GM23248 (cell line): Measurements from ENCODE around the gene LCT. TPM values are rescaled to one million over a fixed set of nuclear protein-coding genes. Genes with fewer than 3 reads are reported as not detected.
A peak's percentile ranks its signal among the peaks of the same experiment; 100 is the strongest.
"Not testable (repeated sequence)": the region's sequence is repeated elsewhere in the genome, so short reads cannot be mapped to it uniquely, and the experiment has no call there.

ENCODE experiments used
- DNase-seq: peaks from one replicate; pipeline ENCODE4 v3.0.0-alpha.2; 2015
- H2AFZ ChIP-seq: fragments of 200-600 bp; sonication (generic); 2 replicates; pipeline ENCODE4 v1.6.1; 2016; ENCODE audit warnings: antibody characterized with exemption
- H3F3A ChIP-seq: fragments of 200-600 bp; sonication (generic); 2 replicates; pipeline ENCODE4 v1.6.1; 2016; ENCODE audit warnings: mild to moderate bottlenecking, antibody characterized with exemption, mixed run types; ENCODE audit not compliant: insufficient read depth
- H3K27ac ChIP-seq: fragments of 200-600 bp; sonication (generic); 2 replicates; pipeline ENCODE4 v1.5.1; 2016; ENCODE audit warnings: mild to moderate bottlenecking
- H3K27me3 ChIP-seq: fragments of 200-600 bp; sonication (generic); replicated peaks from 2 replicates; pipeline ENCODE4 v1.6.1; 2016; ENCODE audit warnings: mild to moderate bottlenecking; ENCODE audit not compliant: insufficient read depth
- H3K36me3 ChIP-seq: fragments of 200-600 bp; sonication (generic); 2 replicates; pipeline ENCODE4 v1.6.1; 2016; ENCODE audit warnings: low read depth, mild to moderate bottlenecking
- H3K4me1 ChIP-seq: fragments of 200-600 bp; sonication (generic); 2 replicates; pipeline ENCODE4 v1.6.1; 2016; ENCODE audit warnings: mild to moderate bottlenecking; ENCODE audit not compliant: insufficient read depth
- H3K4me2 ChIP-seq: fragments of 200-600 bp; sonication (generic); one replicate; pipeline ENCODE4 v1.6.1; 2016; ENCODE audit warnings: mild to moderate bottlenecking; ENCODE audit not compliant: unreplicated experiment
- H3K4me3 ChIP-seq: fragments of 200-600 bp; sonication (generic); 2 replicates; pipeline ENCODE4 v1.5.1; 2016; ENCODE audit warnings: mild to moderate bottlenecking
- H3K79me2 ChIP-seq: fragments of 200-600 bp; sonication (generic); 2 replicates; pipeline ENCODE4 v1.6.1; 2016; ENCODE audit warnings: mild to moderate bottlenecking; ENCODE audit not compliant: insufficient read depth
- H3K9ac ChIP-seq: fragments of 200-600 bp; sonication (generic); 2 replicates; pipeline ENCODE4 v1.6.1; 2016; ENCODE audit warnings: mild to moderate bottlenecking
- H3K9me2 ChIP-seq: fragments of 200-600 bp; sonication (generic); 2 replicates; pipeline ENCODE4 v1.6.1; 2016; ENCODE audit warnings: mixed run types, mild to moderate bottlenecking, moderate library complexity; ENCODE audit not compliant: insufficient read depth
- H3K9me3 ChIP-seq: fragments of 200-600 bp; sonication (generic); one replicate; pipeline ENCODE4 v1.6.1; 2017; ENCODE audit warnings: low read depth
- H4K20me1 ChIP-seq: fragments of 200-600 bp; sonication (generic); 2 replicates; pipeline ENCODE4 v1.6.0; 2016; ENCODE audit not compliant: insufficient read depth
- EZH2 ChIP-seq: fragments of 200-600 bp; sonication (generic); IDR thresholded peaks from 2 replicates; pipeline ENCODE4 v1.6.1; 2018; ENCODE audit warnings: antibody characterized with exemption, mild to moderate bottlenecking; ENCODE audit not compliant: insufficient read depth, poor library complexity, severe bottlenecking
- EZH2phosphoT487 ChIP-seq: fragments of 200-600 bp; sonication (generic); IDR thresholded peaks from 2 replicates; pipeline ENCODE4 v1.6.1; 2018; ENCODE audit warnings: antibody characterized with exemption, moderate library complexity, mild to moderate bottlenecking, low read depth; ENCODE audit not compliant: insufficient read depth
- WGBS, 2 experiments: methylation state at CpG; one replicate each; pipeline ENCODE4 v1.1.6; 2015 to 2017; ENCODE audit warnings: low lambda C conversion rate in 2 of 2, low coverage in 1 of 2; ENCODE audit errors: missing lambda C conversion rate in 2 of 2; 5-methylcytosine and 5-hydroxymethylcytosine counted together
- in situ Hi-C: fragments of 300-500 bp; cut with MboI; formaldehyde crosslinking; loops from 2 replicates; pipeline ENCODE4 v1.15.0; 2020
- polyA plus RNA-seq: library from polyadenylated mRNA; unstranded; fragments of >200 nt; fragmentation: Nextera tagmentation; extraction: Ambion mirVana; gene quantifications from 2 replicates; pipeline ENCODE4 v1.2.1, GENCODE V29; 2016
- total RNA-seq: library from RNA; depleted of rRNA; stranded (reverse); fragments of >200 nt; shearing (Covaris generic); gene quantifications from 2 replicates; pipeline ENCODE4 v1.2.3, GENCODE V29; 2014; rRNA removed

LCT gene
- total RNA-seq (under 0.01 and 0.25 TPM in 2 replicates), polyA plus RNA-seq (not detected in 2 replicates)

- Histone ChIP-seq H3K4me3 (no peak within 1 kb of the TSS), H3K27me3 (no peaks in the 10 kb centered on the region), H3K9ac (no peak within 1 kb of the TSS), H4K20me1 (no peaks in the 10 kb centered on the region), H3K79me2 (no peaks in the 10 kb centered on the region), H3K9me3 (no peaks in the 10 kb centered on the region), H3K4me2 (no peak within 1 kb of the TSS), H3K9me2 (no peaks in the 10 kb centered on the region), H3K4me1 (peaks cover 27% of the 10 kb centered on the region), H3K27ac (no peak within 1 kb of the TSS), H2AFZ (no peak within 1 kb of the TSS), H3F3A (peaks cover 21% of the 10 kb centered on the region), H3K36me3 (no peaks in the 10 kb centered on the region)
- 92 to 94% methylated on average over 12 of the region's 12 CpGs for WGBS, 2 experiments
- no peak for TF ChIP-seq EZH2
- TF ChIP-seq EZH2phosphoT487, result no peak
- DNase-seq, result no peak
- in situ Hi-C loops, result no loop called here
These were observed at the start of gene LCT for GRCh38 chr2:135836596-135837270. Gene LCT (minus strand): TSS chr2:135837184. CDS start chr2:135837169, 15 bp downstream.

GRCh38 chr2:135885709-135886108, 48.7 kb upstream of the LCT start:
- H3K4me1 ChIP-seq, result no peaks in the 10 kb centered on the region
- no peak overlapping the region for H3K4me3 ChIP-seq
- no peaks in the 10 kb centered on the region for H3K79me2 ChIP-seq
- no peak for DNase-seq
- H4K20me1 ChIP-seq, result no peaks in the 10 kb centered on the region
- H3K36me3 ChIP-seq, result no peaks in the 10 kb centered on the region
- TF ChIP-seq EZH2 (no peak), EZH2phosphoT487 (no peak)
- no peaks in the 10 kb centered on the region for H3F3A ChIP-seq
- H3K9me2 ChIP-seq, result no peaks in the 10 kb centered on the region
- WGBS, 2 experiments, result 65 to 71% methylated on average over 4 of the region's 4 CpGs
- H3K9ac ChIP-seq, result no peak overlapping the region
- H3K4me2 ChIP-seq, result no peak overlapping the region
- no peak overlapping the region for H3K27ac ChIP-seq
- no peaks in the 10 kb centered on the region; the same call in 1 of the 2 replicates for H3K27me3 ChIP-seq
- in situ Hi-C loops, result no loop called here
- H3K9me3 ChIP-seq, result no peaks in the 10 kb centered on the region
- H2AFZ ChIP-seq, result no peak overlapping the region

GRCh38 chr2:135882415-135882814, 45.4 kb upstream of the LCT start:
- Histone ChIP-seq H3K27ac (no peak overlapping the region), H3F3A (no peaks in the 10 kb centered on the region), H2AFZ (no peak overlapping the region), H3K4me1 (no peaks in the 10 kb centered on the region), H3K27me3 (no peaks in the 10 kb centered on the region; the same call in 1 of the 2 replicates), H3K4me3 (no peak overlapping the region), H3K9ac (no peak overlapping the region), H3K36me3 (no peaks in the 10 kb centered on the region), H3K9me3 (no peaks in the 10 kb centered on the region), H3K79me2 (no peaks in the 10 kb centered on the region), H3K9me2 (no peaks in the 10 kb centered on the region), H4K20me1 (no peaks in the 10 kb centered on the region), H3K4me2 (no peak overlapping the region)
- DNase-seq, result no peak
- WGBS, 2 experiments, result 27 to 35% methylated on average over 3 of the region's 3 CpGs
- no peak for TF ChIP-seq EZH2phosphoT487
- in situ Hi-C loops, result no loop called here

GRCh38 chr2:135876770-135877169, 39.8 kb upstream of the LCT start:
- H4K20me1 ChIP-seq, H3F3A ChIP-seq, H3K36me3 ChIP-seq, H3K27ac ChIP-seq, H3K9me2 ChIP-seq, H3K4me1 ChIP-seq, H3K27me3 ChIP-seq, in situ Hi-C loops, DNase-seq, H3K9me3 ChIP-seq: not testable (repeated sequence)
- 82 to 86% methylated on average over 15 of the region's 15 CpGs for whole genome bisulfite sequencing, 2 experiments
- Histone ChIP-seq H3K4me2 (peak overlapping the region; percentile 52), H3K4me3 (peak overlapping the region; percentile 86), H3K9ac (peak overlapping the region; percentile 88), H3K79me2 (peaks cover 30% of the 10 kb centered on the region), H2AFZ (peak overlapping the region; percentile 82)
